IPS-NIHi7 (cell line): Measurements from ENCODE around the gene DNAJC4.
A peak's percentile ranks its signal among the peaks of the same experiment; 100 is the strongest.

Experiments used
- DNase-seq: peaks from one replicate; pipeline ENCODE4 v3.0.0; 2012; ENCODE audit warnings: mixed read lengths; ENCODE audit errors: extremely low spot score

The DNAJC4 gene, protein sequence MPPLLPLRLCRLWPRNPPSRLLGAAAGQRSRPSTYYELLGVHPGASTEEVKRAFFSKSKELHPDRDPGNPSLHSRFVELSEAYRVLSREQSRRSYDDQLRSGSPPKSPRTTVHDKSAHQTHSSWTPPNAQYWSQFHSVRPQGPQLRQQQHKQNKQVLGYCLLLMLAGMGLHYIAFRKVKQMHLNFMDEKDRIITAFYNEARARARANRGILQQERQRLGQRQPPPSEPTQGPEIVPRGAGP

DNA sequence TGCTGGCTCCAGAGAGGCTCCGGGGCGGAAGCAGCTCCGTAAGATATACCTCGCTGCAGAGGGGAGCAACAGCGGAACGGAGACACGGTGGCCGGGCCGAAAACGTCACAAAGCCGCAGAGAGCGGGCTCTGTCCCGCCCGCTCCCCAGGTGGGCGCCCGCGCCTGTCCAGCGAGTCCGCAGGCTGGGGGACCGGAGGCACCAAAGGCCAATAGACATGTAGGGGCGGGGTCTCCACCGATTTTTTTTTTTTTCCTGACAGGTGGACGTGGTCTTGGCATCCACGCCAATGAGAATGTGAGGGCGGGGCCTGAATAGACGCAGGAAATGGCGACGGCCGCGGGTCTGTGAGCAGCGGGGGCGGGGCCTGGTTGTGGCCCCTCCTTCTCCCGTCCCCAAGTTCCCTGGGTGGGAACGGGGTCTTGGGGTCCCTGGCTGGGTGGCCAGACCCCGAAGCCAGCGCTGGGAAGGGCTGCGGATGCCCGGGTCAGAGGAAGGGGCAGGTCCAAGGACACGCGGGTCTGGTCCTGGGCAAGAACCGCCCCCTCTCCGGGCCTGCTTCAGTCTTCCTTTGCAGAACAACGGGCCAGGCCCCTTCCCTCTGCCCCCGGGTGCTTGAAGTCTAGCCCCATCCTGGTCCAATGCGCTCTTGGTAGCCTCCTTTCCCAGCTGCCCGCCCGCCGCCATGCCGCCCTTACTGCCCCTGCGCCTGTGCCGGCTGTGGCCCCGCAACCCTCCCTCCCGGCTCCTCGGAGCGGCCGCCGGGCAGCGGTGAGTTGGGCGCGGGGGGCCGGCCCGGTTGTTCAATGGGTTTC is at the start of gene DNAJC4:
Gene DNAJC4 (plus strand): TSS at position 378 of the 814 bp plus-strand sequence. CDS start 307 bp downstream, at position 685.
- DNase-seq = peak; percentile 90

DNA sequence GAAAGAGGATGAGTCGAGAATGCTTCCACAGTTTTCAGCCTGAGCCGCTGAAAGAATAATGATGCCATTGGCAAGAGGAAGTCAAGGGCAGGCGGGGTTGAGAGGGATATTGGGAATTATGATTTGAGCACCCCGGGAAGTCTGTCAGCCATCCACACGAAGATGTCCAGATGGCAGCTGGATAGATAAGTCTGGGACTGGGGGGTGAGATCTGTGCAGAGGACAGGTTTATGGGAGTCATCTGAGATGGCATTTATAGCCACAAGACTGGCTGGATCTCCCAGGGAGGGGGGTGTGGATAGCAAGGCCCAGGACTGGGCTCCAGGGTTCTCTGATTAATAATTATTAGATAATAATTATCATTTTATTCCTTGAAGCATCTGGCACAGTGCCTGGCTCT is 49.5 kb upstream of the DNAJC4 start:
- DNase-seq = no peak

DNA sequence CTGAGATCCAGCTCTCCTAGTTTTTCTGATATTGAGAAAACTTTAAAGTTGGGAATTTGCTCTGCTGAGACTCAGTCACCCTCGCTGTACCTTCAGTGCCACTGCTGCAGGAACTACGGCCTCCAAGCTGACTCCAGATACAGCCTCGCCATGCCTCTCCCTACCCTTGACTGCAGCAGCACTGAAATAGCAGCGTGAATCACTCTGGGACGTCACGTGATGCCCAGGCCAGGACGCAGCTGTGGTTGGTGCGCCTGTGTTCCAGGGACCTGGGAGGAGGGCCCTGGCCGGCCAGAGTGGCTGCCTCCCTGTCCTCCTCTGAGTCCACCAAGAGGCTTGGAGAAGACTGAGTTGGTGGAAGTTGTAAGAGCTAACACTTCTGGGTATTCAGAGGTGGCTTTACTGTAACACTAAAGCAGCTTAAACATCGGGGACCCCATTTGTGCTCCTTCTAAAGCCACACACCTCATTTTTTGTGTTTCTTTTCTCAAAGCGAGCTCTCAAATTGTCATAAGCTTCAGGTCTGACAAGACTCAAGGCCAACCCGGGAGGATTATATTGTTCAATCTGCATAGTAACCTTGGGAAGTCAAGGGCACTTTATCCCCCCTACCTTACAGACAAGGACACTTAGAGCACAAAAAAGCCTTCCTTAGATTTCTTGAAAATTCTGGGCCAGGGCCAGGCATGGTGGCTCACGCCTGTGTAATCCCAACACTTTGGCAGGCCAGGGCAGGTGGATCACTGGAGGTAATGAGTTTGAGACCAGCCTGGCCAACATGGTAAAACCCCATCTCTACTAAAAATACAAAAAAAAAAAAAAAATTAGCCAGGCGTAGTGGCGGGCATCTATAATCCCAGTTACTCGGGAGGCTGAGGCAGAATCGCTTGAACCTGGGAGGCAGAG is 48.6 kb upstream of the DNAJC4 start:
- DNase-seq = peak; percentile 84

DNA sequence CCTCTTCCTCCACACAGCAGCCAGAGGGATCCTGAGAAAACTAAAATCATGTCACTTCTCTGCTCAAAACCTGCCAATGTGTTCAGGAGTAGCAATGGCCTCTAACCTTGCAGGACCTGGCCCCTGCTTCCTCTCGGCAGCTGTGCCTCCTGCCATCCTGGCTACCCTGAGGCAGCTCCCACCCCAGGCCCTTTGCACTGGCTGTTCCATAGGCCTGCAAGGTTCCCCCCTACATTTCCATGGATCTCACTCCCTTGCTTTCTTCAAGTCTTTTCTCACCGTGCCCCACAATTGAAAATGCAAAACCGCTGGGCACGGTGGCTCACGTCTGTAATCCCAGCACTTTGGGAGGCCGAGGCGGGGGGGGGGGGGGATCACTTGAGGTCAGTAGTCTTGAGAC is 46.5 kb upstream of the DNAJC4 start:
- DNase-seq = no peak

DNA sequence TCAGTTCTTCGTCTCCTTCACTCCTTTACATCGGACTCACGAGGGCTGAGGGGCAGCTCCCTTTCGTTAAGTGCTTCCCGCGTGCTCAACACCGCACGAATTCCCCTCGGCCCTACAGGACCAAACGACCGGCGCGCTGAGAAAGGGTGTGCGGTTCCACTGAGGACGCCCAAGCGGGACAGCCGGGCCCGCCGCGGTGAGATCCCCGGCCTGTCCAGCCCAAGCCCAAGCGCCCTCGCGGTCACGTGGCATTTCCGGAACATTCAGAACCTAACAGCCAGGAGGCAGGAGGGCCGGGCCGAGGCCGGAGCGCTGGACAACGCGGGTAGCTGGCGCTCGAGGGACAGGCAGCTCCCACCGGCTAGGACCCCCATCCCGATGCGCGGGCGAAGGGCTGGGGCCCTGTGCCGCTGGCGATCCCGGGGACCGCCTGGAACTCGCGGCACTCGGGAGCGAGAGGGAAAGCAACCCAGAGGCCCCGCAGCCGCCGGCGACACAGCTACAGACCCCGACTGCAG is 45.1 kb upstream of the DNAJC4 start:
- no peak for DNase-seq

DNA sequence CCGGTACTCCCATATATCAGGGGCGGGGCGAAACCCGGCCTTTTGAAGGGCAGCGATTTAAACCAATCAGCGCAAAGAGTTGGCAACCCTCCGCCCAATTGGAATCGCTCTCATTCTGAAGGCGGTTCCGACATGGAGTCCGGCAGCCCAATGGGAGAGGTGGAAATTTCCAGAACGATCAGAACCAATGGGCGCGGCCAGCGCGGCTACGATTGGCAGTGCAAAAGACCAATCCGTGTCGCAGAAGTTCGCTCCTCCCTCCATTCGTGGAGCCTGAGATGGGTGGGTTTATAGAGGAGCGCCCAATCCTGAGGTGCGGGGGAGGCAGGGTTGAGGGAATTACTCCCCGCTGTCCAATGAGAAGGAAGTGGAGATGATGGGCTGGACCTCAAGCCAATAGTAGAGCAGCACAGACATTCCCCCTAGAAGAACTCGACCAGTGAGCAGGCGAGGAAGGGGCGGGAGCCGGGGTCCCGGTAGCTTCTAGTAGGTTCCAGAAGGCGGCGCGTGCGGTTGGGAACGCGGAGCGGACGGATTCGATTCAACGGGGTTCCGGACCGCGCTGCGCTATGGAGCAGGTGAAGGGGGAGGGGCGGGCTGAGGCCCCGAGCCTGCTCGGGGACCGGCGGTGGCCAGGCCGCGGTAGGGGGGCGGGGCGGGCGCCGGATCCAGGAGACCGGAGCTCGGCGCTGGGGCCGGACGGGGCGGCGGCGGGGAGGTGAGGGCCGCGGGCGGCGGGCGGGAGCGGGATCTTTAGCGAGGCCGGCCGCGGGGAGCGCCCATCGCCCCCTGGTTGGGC is 44.5 kb upstream of the DNAJC4 start, which contains the start of gene STIP1:
Gene STIP1 (plus strand): TSS at position 479 of the 799 bp plus-strand sequence. CDS start 91 bp downstream, at position 570.
- DNase-seq = peak; percentile 98

DNA sequence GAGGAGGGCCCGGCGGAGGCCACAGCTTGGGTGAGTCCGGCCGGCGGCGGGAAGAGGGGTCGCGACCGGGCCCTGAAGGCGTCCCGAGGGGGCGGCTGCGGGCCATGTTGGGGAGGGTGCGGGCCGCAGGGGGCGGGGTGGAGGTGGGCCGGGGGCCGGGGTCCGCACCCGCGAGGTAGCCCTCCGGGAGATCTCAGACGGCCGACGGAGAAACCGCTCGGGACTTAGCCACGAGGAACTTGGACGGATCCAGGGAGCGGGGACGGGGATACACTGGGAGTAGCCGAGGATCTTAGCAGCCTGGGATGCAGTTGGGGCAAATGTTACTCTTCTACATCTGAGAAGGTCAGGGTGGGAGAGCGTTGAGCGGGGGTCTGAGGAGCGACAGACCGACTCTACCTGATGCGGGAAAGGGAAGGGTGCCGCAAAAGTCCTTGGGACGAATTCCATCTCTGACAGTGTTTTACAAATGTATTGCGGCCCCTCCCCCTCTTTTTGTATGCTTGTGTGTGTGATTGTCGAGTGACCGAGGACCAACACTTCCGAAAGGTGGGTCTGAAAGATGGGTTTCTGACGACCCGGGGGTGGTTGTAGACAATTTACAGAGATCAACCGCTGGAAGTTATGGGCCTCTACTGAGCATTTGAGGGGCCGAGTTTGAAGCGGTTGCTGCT is 43.7 kb upstream of the DNAJC4 start:
- no peak for DNase-seq

DNA sequence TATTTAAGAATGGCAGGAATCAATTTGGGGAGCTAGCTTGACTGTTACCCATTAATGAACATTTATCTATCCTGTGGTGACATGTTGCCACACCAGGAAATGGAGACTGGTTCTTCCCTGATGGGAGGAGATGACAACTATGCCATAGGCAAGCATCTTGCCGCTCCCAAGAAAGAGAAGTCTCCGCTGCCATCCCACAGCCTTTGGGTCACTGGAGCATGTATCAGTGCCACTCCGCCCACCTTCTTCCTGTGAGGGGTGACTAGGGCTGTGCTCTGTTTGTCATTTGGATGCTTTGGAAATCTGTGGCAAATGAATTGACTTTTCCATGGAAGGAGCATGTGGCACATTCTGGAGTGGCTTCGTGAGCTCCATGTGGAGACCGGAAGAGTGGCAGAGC is 37.9 kb upstream of the DNAJC4 start:
- no peak for DNase-seq

DNA sequence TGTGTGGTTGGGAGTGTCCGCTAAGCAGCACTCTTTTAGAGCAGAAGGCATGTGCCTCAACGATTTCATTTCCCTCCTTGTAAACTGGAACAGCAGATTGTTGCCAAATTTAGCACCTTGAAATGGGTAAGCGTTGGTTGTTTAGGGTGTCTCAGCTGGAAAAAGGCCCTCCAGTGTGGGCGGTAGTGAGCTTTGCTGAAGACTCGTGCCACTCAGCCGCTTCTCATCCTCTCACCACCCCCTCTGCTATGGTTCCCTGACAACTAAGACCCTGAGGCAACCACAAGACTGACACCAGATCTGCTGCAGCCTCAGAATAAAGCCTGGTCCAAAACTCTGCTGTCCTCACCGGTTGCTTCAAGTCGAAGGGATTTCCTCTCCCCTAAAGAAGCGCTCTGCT is 33.7 kb upstream of the DNAJC4 start:
- no peak for DNase-seq

DNA sequence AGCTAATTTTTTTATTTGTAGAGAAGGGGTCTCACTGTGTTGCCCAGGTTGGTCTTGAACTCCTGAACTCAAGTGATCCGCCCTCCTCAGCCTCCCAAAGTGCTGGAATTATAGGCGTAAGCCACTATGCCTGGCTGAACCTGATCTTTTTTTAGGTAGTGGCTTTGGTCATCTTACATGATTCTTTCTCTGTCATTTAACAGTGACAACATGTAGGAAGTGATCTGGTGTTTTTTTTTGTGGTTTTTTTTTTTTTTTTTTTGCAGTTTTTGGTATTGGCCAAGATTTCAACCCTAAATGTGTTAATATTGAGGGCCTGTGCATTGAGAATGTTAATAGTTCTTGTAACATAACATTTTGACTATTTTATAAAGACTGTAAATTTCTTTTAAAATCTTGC is 31.8 kb upstream of the DNAJC4 start:
- no peak for DNase-seq

DNA sequence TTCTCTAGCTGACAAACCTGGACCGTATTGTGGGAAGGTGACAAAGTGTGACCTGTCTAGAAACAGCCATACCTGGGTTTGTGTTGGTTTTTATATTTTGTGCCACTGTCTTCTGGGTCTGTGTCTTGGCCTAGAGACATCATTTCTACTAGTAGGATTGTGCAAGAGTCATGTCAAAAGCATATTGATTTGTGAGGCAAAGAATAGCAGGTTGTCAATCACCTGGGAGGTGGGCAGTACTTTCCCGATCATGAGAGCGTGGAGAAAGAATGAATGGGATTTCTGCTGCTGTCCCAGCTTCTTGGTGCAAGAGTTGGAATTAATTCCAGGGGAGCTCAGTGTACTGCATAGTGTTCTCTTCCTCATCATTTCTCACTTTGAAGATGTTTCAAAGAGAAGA is 28.8 kb upstream of the DNAJC4 start:
- DNase-seq = no peak

DNA sequence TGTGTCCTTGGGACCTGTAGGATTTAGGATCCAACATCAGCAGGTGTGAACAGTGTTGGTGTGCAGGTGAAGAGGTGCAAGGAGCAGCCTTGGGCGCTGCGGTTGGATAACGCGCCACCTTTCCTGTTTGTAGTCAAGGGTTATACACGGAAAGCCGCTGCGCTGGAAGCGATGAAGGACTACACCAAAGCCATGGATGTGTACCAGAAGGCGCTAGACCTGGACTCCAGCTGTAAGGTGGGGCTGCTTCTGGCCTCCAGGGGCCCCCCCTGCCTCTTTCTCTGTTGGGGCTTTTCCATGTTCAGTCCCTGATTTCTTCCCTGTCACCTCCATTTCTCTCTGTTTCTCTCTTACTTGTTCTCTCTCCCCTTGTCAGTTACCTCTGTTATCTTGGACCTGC is 27.4 kb upstream of the DNAJC4 start:
- no peak for DNase-seq

DNA sequence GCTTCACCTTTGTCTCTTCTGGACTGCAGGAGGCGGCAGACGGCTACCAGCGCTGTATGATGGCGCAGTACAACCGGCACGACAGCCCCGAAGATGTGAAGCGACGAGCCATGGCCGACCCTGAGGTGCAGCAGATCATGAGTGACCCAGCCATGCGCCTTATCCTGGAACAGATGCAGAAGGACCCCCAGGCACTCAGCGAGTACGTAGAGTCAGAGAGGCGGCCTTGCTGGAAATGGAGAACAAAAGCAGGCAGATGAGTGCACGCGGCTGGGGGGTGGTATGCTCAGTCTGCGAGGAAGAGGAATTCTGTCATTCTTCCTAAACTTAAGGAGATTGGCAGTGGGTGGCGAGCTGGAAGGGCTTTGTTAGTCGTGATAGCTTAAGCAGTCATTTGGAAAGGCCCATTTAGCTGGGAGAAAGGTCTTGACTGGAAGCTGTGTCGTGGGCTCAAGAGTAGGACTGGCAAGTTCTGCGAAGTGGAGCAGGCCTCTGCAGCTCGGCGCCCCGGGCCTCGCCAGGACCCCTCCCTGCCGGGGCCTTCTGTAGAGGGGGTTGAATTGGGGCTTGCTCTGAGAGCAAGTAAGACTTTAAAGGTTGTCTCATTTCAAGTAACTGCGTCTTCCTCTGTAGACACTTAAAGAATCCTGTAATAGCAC is 26.8 kb upstream of the DNAJC4 start:
- no peak for DNase-seq

DNA sequence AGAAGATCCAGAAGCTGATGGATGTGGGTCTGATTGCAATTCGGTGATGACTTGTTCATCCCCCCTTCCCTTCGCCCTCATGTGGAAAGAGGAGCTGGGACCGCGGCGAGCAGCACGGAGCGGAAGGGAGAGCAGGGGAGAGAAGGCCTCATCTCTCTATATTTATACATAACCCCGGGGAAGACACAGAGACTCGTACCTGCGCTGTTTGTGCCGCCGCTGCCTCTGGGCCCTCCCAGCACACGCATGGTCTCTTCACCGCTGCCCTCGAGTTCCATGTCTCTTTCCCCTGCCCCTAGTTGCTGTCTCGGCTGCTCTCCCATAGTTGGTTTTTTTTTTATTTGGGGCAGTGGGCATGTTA is 26.3 kb upstream of the DNAJC4 start:
- no peak for DNase-seq

DNA sequence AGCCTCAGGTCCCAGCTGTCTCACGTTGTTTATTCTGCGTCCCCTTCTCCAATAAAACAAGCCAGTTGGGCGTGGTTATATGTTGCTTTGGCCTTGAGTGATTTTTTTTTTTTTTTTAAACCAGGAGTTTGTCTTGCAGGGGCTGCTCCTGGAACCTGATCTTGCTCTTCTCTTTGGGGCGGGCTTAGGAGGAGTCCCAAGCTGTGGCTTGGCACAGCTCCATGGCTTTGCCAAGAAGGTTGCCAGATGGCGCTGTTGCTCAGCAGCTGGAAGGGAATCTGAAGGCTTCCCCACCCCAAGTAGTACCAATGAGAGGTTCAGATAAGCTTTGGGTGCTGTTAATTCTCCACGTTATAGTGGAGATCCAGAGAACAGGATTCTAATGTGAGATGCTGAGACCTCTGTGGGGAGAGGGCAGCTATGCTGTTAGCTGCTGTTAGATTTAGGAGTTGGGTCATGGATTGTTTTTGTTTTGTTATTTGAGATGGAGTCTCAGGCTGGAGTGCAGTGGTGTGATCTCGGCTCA is 25.8 kb upstream of the DNAJC4 start:
- DNase-seq = peak; percentile 91

DNA sequence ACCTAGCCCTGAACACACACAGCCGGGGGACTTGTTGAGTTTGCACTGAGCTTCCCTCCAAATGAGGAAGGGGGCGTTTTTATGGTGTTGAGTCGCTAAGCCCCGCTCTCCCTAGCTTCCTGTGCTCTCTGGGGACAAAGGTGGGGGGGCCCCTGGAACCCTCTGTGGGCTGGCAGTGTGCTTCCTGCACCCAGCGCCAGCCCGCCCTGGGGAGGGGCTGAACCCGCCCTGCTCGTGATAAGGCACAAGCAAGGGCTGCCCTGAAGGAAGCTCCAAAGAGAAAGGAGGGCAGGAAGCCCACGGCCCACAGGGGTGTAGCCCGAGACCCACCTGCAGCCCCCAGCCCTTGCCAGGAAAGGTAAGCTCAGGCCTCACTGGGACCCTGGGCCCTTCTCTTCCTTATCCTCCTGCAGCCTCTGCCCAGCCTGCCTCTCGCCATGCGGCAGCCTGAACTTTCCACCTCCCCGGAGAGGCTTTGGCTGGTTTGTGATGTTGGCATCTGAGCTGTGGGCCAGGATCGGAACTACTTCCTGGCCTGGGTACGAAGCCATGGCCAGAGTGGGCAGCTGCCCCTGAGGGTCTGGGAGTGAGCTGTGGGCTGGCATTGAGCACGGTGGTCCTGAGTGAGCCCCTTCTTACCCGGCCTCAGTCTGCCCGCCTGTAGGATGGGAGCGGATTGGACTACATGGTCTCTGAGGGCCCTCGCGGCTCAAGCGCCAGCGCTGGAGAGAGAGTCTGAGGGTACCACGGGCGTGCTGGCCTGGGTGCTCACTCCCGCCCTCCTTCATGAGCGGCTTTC is 23.7 kb upstream of the DNAJC4 start, which contains the start of gene FERMT3:
Gene FERMT3 (plus strand): TSS at position 265 of the 799 bp plus-strand sequence. CDS start 644 bp downstream, outside the sequence.
- DNase-seq = no peak

DNA sequence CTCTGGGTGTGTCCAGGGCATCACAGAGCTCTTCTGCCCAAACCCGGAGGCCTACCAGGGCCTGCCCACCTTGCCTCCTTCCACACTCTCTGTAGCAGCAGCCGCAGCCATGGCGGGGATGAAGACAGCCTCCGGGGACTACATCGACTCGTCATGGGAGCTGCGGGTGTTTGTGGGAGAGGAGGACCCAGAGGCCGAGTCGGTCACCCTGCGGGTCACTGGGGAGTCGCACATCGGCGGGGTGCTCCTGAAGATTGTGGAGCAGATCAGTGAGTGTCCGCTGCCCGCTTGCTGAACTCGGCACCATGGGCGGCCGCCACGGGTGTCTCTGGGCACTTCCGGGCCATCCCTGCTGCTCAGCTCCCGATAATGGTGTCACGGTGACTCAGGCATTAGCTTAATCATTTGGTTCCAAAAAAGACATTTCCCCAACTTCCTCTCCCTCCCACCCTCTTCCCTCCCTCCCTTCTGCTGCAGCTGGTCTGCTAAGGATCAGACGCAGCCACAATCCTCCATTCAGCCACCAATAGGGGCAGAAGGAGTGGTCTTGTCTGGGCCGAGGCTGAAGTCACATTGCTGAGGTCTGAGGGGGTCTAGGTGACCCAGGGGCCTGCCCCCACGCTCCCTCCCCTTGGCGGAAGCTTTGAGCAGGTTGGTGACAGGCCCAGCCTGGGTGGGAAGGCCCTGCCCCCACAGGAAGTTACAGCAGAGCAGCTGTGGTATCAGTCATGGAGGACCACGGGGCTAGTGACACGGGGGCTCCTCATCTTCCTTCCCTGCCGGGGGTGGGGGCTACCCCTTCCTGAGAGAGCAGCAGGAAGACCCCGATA is 22.9 kb upstream of the DNAJC4 start:
- no peak for DNase-seq
